HCT116 (cell line): ENCODE results near the gene ADGRL3. TPM values are rescaled to one million over a fixed set of nuclear protein-coding genes. Genes with fewer than 3 reads are reported as not detected.

Experiments used
- ATAC-seq: fragments of 200-7000 bp; cut with Tn5 transposase; 2 replicates; pipeline ENCODE4 v1.9.1; 2020; ENCODE audit warnings: mild to moderate bottlenecking, moderate library complexity
- BruUV-seq: library from RNA; stranded (reverse); fragments of 400-500 nt; replicated peaks from 2 replicates; lab custom pipeline; 2021; lab: Mats Ljungman, UMichigan
- CTCF ChIA-PET: fragments of 300-600 bp; sonication (Branson Sonifier 250); formaldehyde crosslinking; loops from one replicate; lab custom pipeline; 2021; ENCODE audit warnings: antibody characterized with exemption; lab: Charles Lee
- POLR2A ChIA-PET: fragments of 300-600, 350-600 bp; sonication (Branson Sonifier 250); formaldehyde crosslinking; loops from one replicate; lab custom pipeline; 2021; ENCODE audit warnings: antibody characterized with exemption; lab: Charles Lee
- RAD21 ChIA-PET, 2 experiments: fragments of 300-600 bp; sonication (Branson Sonifier 250); formaldehyde crosslinking; loops; one replicate each; lab custom pipeline; 2023; ENCODE audit warnings: low total read pairs in 2 of 2; ENCODE audit not compliant: uncharacterized antibody in 2 of 2, unreplicated experiment in 2 of 2, low non-redundant PET in 1 of 2; lab: Charles Lee
- DNase-seq: peaks from one replicate; pipeline ENCODE4 v3.0.0-alpha.2; 2010; ENCODE audit warnings: low read depth, low spot score
- H2AFZ ChIP-seq: fragments of 200-600 bp; shearing (Covaris generic), sonication (generic); 2 replicates; pipeline ENCODE4 v1.6.1; 2017; ENCODE audit warnings: low read depth, mixed run types, mixed read lengths, antibody characterized with exemption, low read length; ENCODE audit not compliant: poor library complexity, severe bottlenecking
- H3K27ac ChIP-seq: 2 replicates; pipeline ENCODE4 v1.5.1; 2012; ENCODE audit warnings: low read depth, low read length
- H3K27me3 ChIP-seq: fragments of 200-600 bp; sonication (generic); 2 replicates; pipeline ENCODE4 v1.6.1; 2016; ENCODE audit warnings: mixed run types, low read length, mixed read lengths; ENCODE audit not compliant: insufficient read depth
- H3K36me3 ChIP-seq, 2 experiments: fragments of 200-500 bp in 1 of 2; fragments of 200-600 bp in 1 of 2; sonication (Bioruptor generic) in 1 of 2; sonication (generic) in 1 of 2; 2 replicates each; pipeline versions ENCODE4 v1.5.1 to v1.6.1; 2014 to 2016; ENCODE audit warnings: low read length in 2 of 2, inconsistent platforms in 1 of 2, mixed read lengths in 1 of 2, mixed run types in 1 of 2; ENCODE audit not compliant: insufficient read depth in 2 of 2, control insufficient read depth in 1 of 2
- H3K4me1 ChIP-seq, 2 experiments: fragments of 200-600 bp in 1 of 2; sonication (generic) in 1 of 2; 2 replicates each; pipeline versions ENCODE4 v1.5.1 to v1.6.1; 2012 to 2017; ENCODE audit warnings: low read length in 2 of 2, inconsistent platforms in 1 of 2, mild to moderate bottlenecking in 1 of 2, mixed read lengths in 1 of 2, mixed run types in 1 of 2, moderate library complexity in 1 of 2; ENCODE audit not compliant: insufficient read depth in 2 of 2, control insufficient read depth in 1 of 2
- H3K4me2 ChIP-seq: fragments of 200-600 bp; sonication (generic); 2 replicates; pipeline ENCODE4 v1.6.1; 2017; ENCODE audit warnings: mixed run types, low read length, mixed read lengths
- H3K4me3 ChIP-seq, 2 experiments: fragments of 200-600 bp in 1 of 2; sonication (generic) in 1 of 2; replicated peaks in 1 of 2; 2 replicates each; pipeline ENCODE4 v1.5.1; 2011 to 2016; ENCODE audit warnings: low read length in 2 of 2, control low read depth in 1 of 2, low read depth in 1 of 2, mild to moderate bottlenecking in 1 of 2, mixed read lengths in 1 of 2, mixed run types in 1 of 2
- H3K79me2 ChIP-seq: fragments of 200-600 bp; sonication (generic); 2 replicates; pipeline ENCODE4 v1.6.1; 2017; ENCODE audit warnings: mild to moderate bottlenecking, mixed run types, low read length, moderate library complexity, mixed read lengths; ENCODE audit not compliant: insufficient read depth
- H3K9ac ChIP-seq: fragments of 200-600 bp; sonication (generic); 2 replicates; pipeline ENCODE4 v1.6.1; 2016; ENCODE audit warnings: low read length, mixed read lengths
- H3K9me2 ChIP-seq: fragments of 200-600 bp; sonication (generic), shearing (Covaris generic); 2 replicates; pipeline ENCODE4 v1.6.1; 2017; ENCODE audit warnings: mixed run types, mild to moderate bottlenecking, moderate library complexity; ENCODE audit not compliant: insufficient read depth
- H3K9me3 ChIP-seq, 2 experiments: fragments of 200-500 bp in 1 of 2; fragments of 200-600 bp in 1 of 2; sonication (Bioruptor generic) in 1 of 2; sonication (generic) in 1 of 2; 2 replicates each; pipeline ENCODE4 v1.6.1; 2014 to 2017; ENCODE audit warnings: low read length in 2 of 2, mixed read lengths in 2 of 2, inconsistent platforms in 1 of 2, low read depth in 1 of 2, mild to moderate bottlenecking in 1 of 2, mixed run types in 1 of 2, moderate library complexity in 1 of 2; ENCODE audit not compliant: control insufficient read depth in 1 of 2, insufficient read depth in 1 of 2
- H4K20me1 ChIP-seq: fragments of 200-600 bp; sonication (generic), shearing (Covaris generic); 2 replicates; pipeline ENCODE4 v1.6.1; 2017; ENCODE audit warnings: mixed run types, mild to moderate bottlenecking, moderate library complexity; ENCODE audit not compliant: insufficient read depth
- ATF3 ChIP-seq: IDR thresholded peaks from 2 replicates; pipeline ENCODE4 v1.6.1; 2012
- CBX3 ChIP-seq: IDR thresholded peaks from 2 replicates; pipeline ENCODE4 v1.6.1; 2012; ENCODE audit warnings: low read depth
- CEBPB ChIP-seq: IDR thresholded peaks from 2 replicates; pipeline ENCODE4 v1.6.1; 2012; ENCODE audit warnings: low read depth
- ELF1 ChIP-seq: IDR thresholded peaks from 2 replicates; pipeline ENCODE4 v1.6.1; 2012; ENCODE audit warnings: low read depth, borderline replicate concordance
- EZH2 ChIP-seq: fragments of 200-600 bp; sonication (generic); IDR thresholded peaks from 2 replicates; pipeline ENCODE4 v1.6.1; 2017; ENCODE audit warnings: antibody characterized with exemption, mixed run types
- EZH2phosphoT487 ChIP-seq: fragments of 200-600 bp; IDR thresholded peaks from 2 replicates; pipeline ENCODE4 v1.6.1; 2018; ENCODE audit warnings: antibody characterized with exemption, borderline replicate concordance
- FOSL1 ChIP-seq: IDR thresholded peaks from 2 replicates; pipeline ENCODE4 v1.6.1; 2012; ENCODE audit warnings: low read depth
- JUND ChIP-seq: IDR thresholded peaks from 2 replicates; pipeline ENCODE4 v1.6.1; 2012
- MAX ChIP-seq: IDR thresholded peaks from 2 replicates; pipeline ENCODE4 v1.6.1; 2012
- POLR2AphosphoS5 ChIP-seq: IDR thresholded peaks from 2 replicates; pipeline ENCODE4 v1.6.1; 2011; ENCODE audit warnings: mild to moderate bottlenecking, low read depth, low read length, moderate library complexity
- RAD21 ChIP-seq: IDR thresholded peaks from 2 replicates; pipeline ENCODE4 v1.6.1; 2012; ENCODE audit warnings: low read depth, mild to moderate bottlenecking
- SIN3A ChIP-seq: IDR thresholded peaks from 2 replicates; pipeline ENCODE4 v1.6.1; 2012; ENCODE audit warnings: low read depth
- SP1 ChIP-seq: IDR thresholded peaks from 2 replicates; pipeline ENCODE4 v1.6.1; 2012; ENCODE audit warnings: low read depth
- SRF ChIP-seq: IDR thresholded peaks from 2 replicates; pipeline ENCODE4 v1.6.1; 2012; ENCODE audit warnings: low read depth
- TCF7L2 ChIP-seq: IDR thresholded peaks from 2 replicates; pipeline ENCODE4 v1.7.0; 2011; ENCODE audit warnings: borderline replicate concordance, inconsistent platforms; ENCODE audit not compliant: insufficient read depth, insufficient read length; ENCODE audit errors: extremely low read depth
- YY1 ChIP-seq: IDR thresholded peaks from 2 replicates; pipeline ENCODE4 v1.6.1; 2011; ENCODE audit warnings: low read length, low read depth, moderate library complexity, mild to moderate bottlenecking; ENCODE audit not compliant: insufficient replicate concordance; ENCODE audit errors: extremely low read depth
- ZBTB33 ChIP-seq: IDR thresholded peaks from 2 replicates; pipeline ENCODE4 v1.6.1; 2011; ENCODE audit warnings: mild to moderate bottlenecking, low read length, moderate library complexity; ENCODE audit not compliant: insufficient replicate concordance; ENCODE audit errors: extremely low read depth
- ZFX ChIP-seq: fragments of 450-650 bp; IDR thresholded peaks from 2 replicates; pipeline ENCODE4 v1.6.1; 2017
- intact Hi-C: fragments of 100-400 bp; cut with micrococcal nuclease; formaldehyde crosslinking; loops from 2 replicates; pipeline ENCODE4 v1.10.0; 2022
- total RNA-seq: library from RNA; stranded (reverse); gene quantifications from one replicate; pipeline ENCODE4 v1.2.1, GENCODE V29; 2021; ENCODE audit not compliant: unreplicated experiment
- TF ChIP-seq, protein P1 (sequence below): IDR thresholded peaks from 2 replicates; pipeline ENCODE4 v1.6.1; 2012; ENCODE audit warnings: low read depth

Gene ADGRL3
- total RNA-seq, 1 experiment from 2014 or later: not detected

- no peaks in the 10 kb centered on the region for H3K79me2 ChIP-seq
- ATAC-seq (no peak), DNase-seq (no peak)
- H3K4me1 ChIP-seq: no peaks in the 10 kb centered on the region
- intact Hi-C loops: no loop called here
- ChIA-PET RAD21 (no interaction called here), CTCF (no interaction called here), POLR2A (no interaction called here)
- H3K4me3 ChIP-seq: no peak overlapping the region
- peaks cover 0 to 13% of the 10 kb centered on the region in 2 experiments; a peak in 3 of 4 replicates for H3K9me3 ChIP-seq
- no peaks in the 10 kb centered on the region for H3K36me3 ChIP-seq
- H2AFZ ChIP-seq: no peak overlapping the region
- BruUV-seq: no TSS peak
- H3K27me3 ChIP-seq: no peaks in the 10 kb centered on the region
- no peak overlapping the region for H3K4me2 ChIP-seq
- H4K20me1 ChIP-seq: no peaks in the 10 kb centered on the region
- no peak for TF ChIP-seq EZH2
- no peak for TF ChIP-seq CEBPB
- no peak for TF ChIP-seq MAX
- TF ChIP-seq, protein P1, sequence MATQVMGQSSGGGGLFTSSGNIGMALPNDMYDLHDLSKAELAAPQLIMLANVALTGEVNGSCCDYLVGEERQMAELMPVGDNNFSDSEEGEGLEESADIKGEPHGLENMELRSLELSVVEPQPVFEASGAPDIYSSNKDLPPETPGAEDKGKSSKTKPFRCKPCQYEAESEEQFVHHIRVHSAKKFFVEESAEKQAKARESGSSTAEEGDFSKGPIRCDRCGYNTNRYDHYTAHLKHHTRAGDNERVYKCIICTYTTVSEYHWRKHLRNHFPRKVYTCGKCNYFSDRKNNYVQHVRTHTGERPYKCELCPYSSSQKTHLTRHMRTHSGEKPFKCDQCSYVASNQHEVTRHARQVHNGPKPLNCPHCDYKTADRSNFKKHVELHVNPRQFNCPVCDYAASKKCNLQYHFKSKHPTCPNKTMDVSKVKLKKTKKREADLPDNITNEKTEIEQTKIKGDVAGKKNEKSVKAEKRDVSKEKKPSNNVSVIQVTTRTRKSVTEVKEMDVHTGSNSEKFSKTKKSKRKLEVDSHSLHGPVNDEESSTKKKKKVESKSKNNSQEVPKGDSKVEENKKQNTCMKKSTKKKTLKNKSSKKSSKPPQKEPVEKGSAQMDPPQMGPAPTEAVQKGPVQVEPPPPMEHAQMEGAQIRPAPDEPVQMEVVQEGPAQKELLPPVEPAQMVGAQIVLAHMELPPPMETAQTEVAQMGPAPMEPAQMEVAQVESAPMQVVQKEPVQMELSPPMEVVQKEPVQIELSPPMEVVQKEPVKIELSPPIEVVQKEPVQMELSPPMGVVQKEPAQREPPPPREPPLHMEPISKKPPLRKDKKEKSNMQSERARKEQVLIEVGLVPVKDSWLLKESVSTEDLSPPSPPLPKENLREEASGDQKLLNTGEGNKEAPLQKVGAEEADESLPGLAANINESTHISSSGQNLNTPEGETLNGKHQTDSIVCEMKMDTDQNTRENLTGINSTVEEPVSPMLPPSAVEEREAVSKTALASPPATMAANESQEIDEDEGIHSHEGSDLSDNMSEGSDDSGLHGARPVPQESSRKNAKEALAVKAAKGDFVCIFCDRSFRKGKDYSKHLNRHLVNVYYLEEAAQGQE: no peak
- no peak for TF ChIP-seq ATF3
- TF ChIP-seq FOSL1: no peak
- no peak for TF ChIP-seq RAD21
- no peak for TF ChIP-seq YY1
- TF ChIP-seq CBX3: no peak
- no peak for TF ChIP-seq EZH2phosphoT487
- no peak for TF ChIP-seq TCF7L2
- TF ChIP-seq POLR2AphosphoS5: no peak
- TF ChIP-seq ZFX: no peak
- TF ChIP-seq ELF1: no peak
- no peak for TF ChIP-seq SP1
- no peak for TF ChIP-seq ZBTB33
- TF ChIP-seq SRF: no peak
- no peak for TF ChIP-seq SIN3A
- TF ChIP-seq JUND: no peak
- H3K9me2 ChIP-seq: no peaks in the 10 kb centered on the region
- no peak overlapping the region for H3K9ac ChIP-seq
- no peak overlapping the region for H3K27ac ChIP-seq
These were observed 136.4 kb downstream of the ADGRL3 start for GRCh38 chr4:61336488-61336887.
